Ascending aorta (tissue), 2 donors: Measurements from ENCODE around the gene PLD3. TPM values are rescaled to one million over a fixed set of nuclear protein-coding genes. Genes with fewer than 3 reads are reported as not detected.
"Not testable (repeated sequence)": the region's sequence is repeated elsewhere in the genome, so short reads cannot be mapped to it uniquely, and the experiment has no call there.

Experiments used
- DNase-seq, 2 donors: peaks; one replicate each; pipeline ENCODE4 v3.0.0-alpha.2; 2019; ENCODE audit warnings: low spot score in 2 of 2
- H3K27ac ChIP-seq, 2 donors: fragments of 200-600 bp; sonication (generic); one replicate each; pipeline ENCODE4 v1.5.1; 2016 to 2017; ENCODE audit warnings: mild to moderate bottlenecking in 1 of 2
- H3K27me3 ChIP-seq: fragments of 200-600 bp; sonication (generic); one replicate; pipeline ENCODE4 v1.5.1; 2017
- H3K36me3 ChIP-seq, 2 donors: fragments of 200-600 bp; sonication (generic); one replicate each; pipeline ENCODE4 v1.5.1; 2016
- H3K4me1 ChIP-seq, 2 donors: fragments of 200-600 bp; sonication (generic); one replicate each; pipeline ENCODE4 v1.5.1; 2016 to 2017; ENCODE audit warnings: mild to moderate bottlenecking in 1 of 2
- H3K4me3 ChIP-seq, 2 donors: fragments of 200-600 bp; sonication (generic); one replicate each; pipeline ENCODE4 v1.5.1; 2016 to 2017; ENCODE audit warnings: mild to moderate bottlenecking in 1 of 2
- H3K9me3 ChIP-seq, 2 donors: fragments of 200-600 bp; sonication (generic); one replicate each; pipeline ENCODE4 v1.5.1; 2016
- intact Hi-C: fragments of 100-400 bp; cut with DNase I; formaldehyde crosslinking; loops from one replicate; pipeline ENCODE4 v1.15.1; 2023
- total RNA-seq: library from RNA; depleted of rRNA; stranded (reverse); fragments of >200 nt; gene quantifications from one replicate; pipeline ENCODE4 v1.1.0, GENCODE V29; 2016
- TF ChIP-seq, protein P1 (sequence below), 3 experiments: fragments of 200-600 bp in 2 of 3; fragments of 450-650 bp in 1 of 3; sonication (generic) in 2 of 3; IDR thresholded peaks; one replicate each; pipeline ENCODE4 v1.5.1; 2016 to 2019; ENCODE audit warnings: antibody characterized with exemption in 3 of 3, mild to moderate bottlenecking in 1 of 3, moderate library complexity in 1 of 3

The PLD3 gene
- total RNA-seq, 1 donor from 2014 or later: 345 TPM

- TF ChIP-seq, protein P1, sequence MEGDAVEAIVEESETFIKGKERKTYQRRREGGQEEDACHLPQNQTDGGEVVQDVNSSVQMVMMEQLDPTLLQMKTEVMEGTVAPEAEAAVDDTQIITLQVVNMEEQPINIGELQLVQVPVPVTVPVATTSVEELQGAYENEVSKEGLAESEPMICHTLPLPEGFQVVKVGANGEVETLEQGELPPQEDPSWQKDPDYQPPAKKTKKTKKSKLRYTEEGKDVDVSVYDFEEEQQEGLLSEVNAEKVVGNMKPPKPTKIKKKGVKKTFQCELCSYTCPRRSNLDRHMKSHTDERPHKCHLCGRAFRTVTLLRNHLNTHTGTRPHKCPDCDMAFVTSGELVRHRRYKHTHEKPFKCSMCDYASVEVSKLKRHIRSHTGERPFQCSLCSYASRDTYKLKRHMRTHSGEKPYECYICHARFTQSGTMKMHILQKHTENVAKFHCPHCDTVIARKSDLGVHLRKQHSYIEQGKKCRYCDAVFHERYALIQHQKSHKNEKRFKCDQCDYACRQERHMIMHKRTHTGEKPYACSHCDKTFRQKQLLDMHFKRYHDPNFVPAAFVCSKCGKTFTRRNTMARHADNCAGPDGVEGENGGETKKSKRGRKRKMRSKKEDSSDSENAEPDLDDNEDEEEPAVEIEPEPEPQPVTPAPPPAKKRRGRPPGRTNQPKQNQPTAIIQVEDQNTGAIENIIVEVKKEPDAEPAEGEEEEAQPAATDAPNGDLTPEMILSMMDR (IDR thresholded peaks at IDR 0.05): no peak
- no peak overlapping the region for H3K4me3 ChIP-seq
- intact Hi-C loops: no loop called here
- H3K27me3 ChIP-seq: no peaks in the 10 kb centered on the region
- H3K36me3 ChIP-seq: no peaks in the 10 kb centered on the region
- H3K9me3 ChIP-seq: no peaks in the 10 kb centered on the region
- DNase-seq: no peak
- H3K4me1 ChIP-seq: peaks cover 3 to 4% of the 10 kb centered on the region in 2 donors
- H3K27ac ChIP-seq: no peak overlapping the region
Measured at GRCh38 chr19:40398417-40399131, 50.1 kb downstream of the PLD3 start.

DNA sequence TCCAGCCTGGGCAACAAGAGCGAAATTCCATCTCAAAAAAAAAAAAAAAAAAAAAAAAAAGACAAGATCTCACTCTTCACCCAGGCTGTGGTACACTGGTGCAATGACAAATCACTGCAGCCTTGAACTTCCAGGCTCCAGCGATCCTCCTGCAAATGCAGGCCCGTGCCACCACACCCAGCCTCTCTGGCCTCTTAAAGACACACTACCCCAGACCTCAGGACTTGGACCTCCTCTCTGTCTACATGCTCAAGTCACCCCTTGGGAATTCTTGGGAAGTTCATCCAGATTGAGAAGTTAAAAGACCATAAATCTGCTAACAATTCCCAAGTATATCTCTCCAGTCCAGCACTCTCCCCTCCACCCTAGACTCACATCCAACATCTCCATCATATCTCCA, 52.1 kb downstream of the PLD3 start:
- no peaks in the 10 kb centered on the region for H3K36me3 ChIP-seq
- no peaks in the 10 kb centered on the region for H3K27me3 ChIP-seq
- no peak overlapping the region for H3K4me3 ChIP-seq
- intact Hi-C loops: loop anchor here (5.0 kb wide), 3 partner anchors 53 to 197 kb away; partner anchors contain the start of genes C19orf47 and PLD3
- no peaks in the 10 kb centered on the region for H3K9me3 ChIP-seq
- DNase-seq: no peak
- no peak overlapping the region for H3K27ac ChIP-seq
- TF ChIP-seq, protein P1 (IDR thresholded peaks at IDR 0.05): no peak
- peaks cover 3 to 4% of the 10 kb centered on the region in 2 donors for H3K4me1 ChIP-seq

- peaks cover 3 to 4% of the 10 kb centered on the region in 2 donors for H3K4me1 ChIP-seq
- H3K9me3 ChIP-seq: no peaks in the 10 kb centered on the region
- H3K4me3 ChIP-seq: peak overlapping the region; percentile 50 to 67
- H3K36me3 ChIP-seq: no peaks in the 10 kb centered on the region
- no peaks in the 10 kb centered on the region for H3K27me3 ChIP-seq
- peak; percentile 63 to 95 for DNase-seq
- TF ChIP-seq, protein P1 (IDR thresholded peaks at IDR 0.05): peak in 1 of 3 experiments; percentile 13
- intact Hi-C loops: loop anchor here (5.0 kb wide), 3 partner anchors 56 to 194 kb away; partner anchors contain the start of genes C19orf47 and PLD3
- H3K27ac ChIP-seq: peak overlapping the region; percentile 67 to 79
Measured at GRCh38 chr19:40403262-40403984, 54.9 kb downstream of the PLD3 start.

DNA sequence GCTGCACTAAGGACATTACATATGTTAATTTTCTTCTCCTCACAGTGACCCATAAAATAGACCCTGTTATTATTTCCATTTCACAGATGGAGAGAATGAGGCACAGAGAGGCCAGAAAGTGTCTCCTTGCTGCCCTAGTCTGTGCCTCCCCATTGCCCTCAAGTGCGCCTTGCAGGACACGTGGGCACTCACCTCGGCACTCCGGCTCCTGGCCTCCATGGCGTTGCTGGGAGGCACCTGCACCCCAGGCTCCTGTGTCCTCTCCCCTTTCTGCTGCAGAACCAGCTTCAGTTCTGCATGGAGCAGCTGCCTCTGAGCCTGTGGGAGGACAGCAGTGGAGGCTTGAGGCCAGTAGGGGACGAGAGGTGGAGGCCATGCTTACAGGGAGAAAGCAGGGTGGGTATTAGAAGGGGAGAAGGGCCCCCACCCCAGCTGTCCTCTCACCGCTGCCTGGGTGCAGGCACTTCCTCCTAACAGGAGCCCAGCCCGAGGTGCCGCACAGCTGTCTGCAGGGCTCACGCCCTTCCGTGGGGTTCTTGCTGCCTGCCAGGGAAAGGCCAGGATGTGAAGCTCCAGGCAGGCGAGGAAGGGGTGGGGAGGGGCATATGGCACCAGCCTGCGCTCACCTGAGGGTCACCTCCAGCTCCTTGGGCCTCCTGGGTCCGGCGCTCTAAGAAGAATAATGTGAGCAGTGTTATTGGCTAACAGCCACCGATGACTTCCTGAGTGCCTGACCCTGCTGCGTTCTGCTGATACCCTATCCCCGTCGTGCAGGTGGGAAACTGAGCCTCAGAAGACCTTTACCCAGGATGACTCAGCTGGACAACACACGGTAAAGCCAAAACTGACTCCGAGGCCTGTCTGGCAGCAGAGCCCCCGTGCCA, 59.5 kb downstream of the PLD3 start:
- Histone ChIP-seq H3K27me3 (no peaks in the 10 kb centered on the region), H3K27ac (no peak overlapping the region), H3K4me1 (peaks cover 4 to 11% of the 10 kb centered on the region in 2 donors), H3K36me3 (no peaks in the 10 kb centered on the region), H3K9me3 (no peaks in the 10 kb centered on the region), H3K4me3 (no peak overlapping the region)
- no peak for DNase-seq
- TF ChIP-seq, protein P1 (IDR thresholded peaks at IDR 0.05): no peak
- intact Hi-C loops: no loop called here

DNA sequence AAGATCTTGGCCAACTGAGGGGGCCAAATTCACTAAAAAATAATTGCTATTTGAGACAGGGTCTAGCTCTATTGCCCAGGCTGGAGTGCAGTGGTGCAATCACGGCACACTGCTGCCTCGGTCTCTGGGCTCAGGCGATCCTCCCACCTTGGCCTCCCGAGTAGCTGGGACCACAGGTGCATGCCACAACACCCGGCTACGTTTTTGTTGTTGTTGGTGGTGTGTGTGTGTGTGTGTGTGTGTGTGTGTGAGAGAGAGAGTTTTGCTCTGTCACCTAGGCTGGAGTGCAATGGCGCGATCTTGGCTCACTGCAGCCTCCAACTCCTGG, 60.1 kb downstream of the PLD3 start:
- peaks cover 0 to 11% of the 10 kb centered on the region in 2 donors for H3K4me1 ChIP-seq
- DNase-seq, intact Hi-C loops, H3K27ac ChIP-seq, H3K9me3 ChIP-seq, H3K36me3 ChIP-seq, H3K4me3 ChIP-seq, H3K27me3 ChIP-seq: not testable (repeated sequence)
